ENCODE data around the gene WNT11.

WNT11 gene

DNA sequence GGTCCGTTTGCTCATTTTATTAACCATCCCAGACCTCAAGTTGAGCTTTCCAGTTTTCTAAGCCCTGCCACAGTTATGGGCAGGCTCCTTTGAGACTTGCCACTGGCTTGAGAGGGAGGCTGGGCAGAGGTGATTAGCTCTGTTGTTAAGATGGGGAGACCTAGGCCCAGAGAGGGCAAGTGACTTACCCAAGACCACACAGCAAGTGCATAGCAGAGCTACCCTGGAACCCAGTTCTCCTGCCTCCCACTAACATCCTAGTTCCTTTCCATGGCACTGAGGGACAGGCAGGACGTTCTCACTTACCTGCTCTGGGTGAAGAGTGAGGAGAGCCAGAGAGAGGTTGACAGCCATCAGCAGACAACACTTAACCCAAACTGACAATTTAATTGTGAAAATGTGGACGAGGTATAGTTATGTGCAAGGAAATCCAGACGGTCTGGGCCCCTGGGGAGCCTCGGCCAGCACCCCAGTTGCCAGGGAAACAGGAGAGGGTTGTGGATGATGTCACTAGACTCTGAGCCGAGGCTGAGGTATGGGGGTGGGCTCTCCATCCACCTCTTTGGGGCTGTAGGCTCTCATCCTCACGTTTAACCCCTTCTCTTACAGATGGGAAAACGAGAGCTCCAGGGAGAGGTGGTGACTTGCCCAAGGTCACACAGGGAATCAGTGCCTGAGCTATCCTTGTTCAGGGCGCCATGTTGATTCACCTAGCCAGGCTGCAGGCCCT is 12.3 kb upstream of the WNT11 start:
- H3K27ac ChIP-seq = no peak overlapping the region
- TF ChIP-seq, protein P1, sequence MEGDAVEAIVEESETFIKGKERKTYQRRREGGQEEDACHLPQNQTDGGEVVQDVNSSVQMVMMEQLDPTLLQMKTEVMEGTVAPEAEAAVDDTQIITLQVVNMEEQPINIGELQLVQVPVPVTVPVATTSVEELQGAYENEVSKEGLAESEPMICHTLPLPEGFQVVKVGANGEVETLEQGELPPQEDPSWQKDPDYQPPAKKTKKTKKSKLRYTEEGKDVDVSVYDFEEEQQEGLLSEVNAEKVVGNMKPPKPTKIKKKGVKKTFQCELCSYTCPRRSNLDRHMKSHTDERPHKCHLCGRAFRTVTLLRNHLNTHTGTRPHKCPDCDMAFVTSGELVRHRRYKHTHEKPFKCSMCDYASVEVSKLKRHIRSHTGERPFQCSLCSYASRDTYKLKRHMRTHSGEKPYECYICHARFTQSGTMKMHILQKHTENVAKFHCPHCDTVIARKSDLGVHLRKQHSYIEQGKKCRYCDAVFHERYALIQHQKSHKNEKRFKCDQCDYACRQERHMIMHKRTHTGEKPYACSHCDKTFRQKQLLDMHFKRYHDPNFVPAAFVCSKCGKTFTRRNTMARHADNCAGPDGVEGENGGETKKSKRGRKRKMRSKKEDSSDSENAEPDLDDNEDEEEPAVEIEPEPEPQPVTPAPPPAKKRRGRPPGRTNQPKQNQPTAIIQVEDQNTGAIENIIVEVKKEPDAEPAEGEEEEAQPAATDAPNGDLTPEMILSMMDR (IDR thresholded peaks at IDR 0.05) = no peak
- TF ChIP-seq ZFX (IDR thresholded peaks at IDR 0.05; ENCODE audit: borderline replicate concordance) = no peak

DNA sequence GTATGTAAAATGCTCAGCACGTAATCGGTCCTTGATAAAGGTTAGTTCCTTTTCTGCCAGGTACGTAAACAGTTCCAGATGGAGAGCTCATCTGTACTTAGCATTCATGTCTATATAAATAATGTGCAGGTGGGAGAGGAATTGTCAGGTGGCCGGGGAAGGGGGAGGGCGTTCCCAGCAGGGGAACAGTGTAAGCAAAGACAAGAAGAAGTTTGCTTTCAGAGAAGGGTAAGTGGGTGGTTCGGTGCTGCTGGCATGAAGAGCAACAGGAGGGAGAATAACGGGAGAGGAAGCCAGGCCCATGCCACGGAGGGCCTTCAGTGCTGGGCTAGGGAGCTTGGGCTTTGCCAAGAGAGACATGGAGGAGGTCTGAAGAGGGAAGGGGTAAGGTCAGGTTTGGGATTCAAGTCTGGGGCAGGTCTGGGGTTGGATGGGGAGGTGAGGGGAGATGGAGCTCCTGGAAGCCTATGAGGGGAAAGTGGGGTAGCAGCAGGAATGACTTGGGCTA is 11.4 kb upstream of the WNT11 start:
- no peak for TF ChIP-seq ZFX (IDR thresholded peaks at IDR 0.05; ENCODE audit: borderline replicate concordance)
- TF ChIP-seq, protein P1 (IDR thresholded peaks at IDR 0.05) = no peak
- H3K27ac ChIP-seq = no peak overlapping the region

DNA sequence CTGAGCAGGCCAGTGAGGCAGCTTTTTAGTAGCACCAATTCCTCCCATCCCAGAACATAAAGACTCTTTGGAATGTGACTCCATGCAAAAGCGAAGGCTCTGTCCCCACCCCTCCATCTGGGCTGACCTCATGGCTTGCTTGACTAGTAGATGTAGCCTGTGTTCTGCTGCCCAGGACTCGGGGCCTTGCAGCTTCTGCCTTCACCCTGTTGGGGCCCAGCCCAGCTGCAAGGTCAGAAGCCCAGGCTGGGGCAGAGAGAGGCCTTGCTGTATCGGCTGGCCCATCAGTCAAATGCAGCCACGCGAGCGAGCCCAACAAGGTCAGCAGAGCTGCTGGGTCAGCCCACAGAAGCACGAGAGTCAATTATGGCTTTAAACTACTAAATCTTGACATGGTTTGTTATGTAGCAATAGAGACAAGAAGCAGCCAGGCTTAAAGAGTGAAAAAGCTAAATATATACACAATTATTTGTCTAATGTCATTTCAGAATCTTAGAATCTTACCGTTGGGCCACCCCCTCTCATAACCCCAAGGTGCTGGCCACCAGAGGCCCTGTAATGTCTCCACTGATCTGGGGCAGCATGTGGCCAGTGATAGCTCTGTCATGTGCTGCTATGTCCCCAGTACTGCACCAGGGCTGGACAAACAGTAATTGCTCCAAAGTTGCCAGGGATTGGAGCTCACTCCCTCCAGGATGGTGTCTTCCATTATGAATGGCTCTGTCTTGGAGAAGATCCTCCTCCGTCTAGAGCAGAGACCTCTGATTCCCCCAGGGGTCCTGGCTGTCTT is 10.4 kb upstream of the WNT11 start:
- TF ChIP-seq ZFX (IDR thresholded peaks at IDR 0.05; ENCODE audit: borderline replicate concordance) = no peak
- TF ChIP-seq, protein P1 (IDR thresholded peaks at IDR 0.05) = no peak
- H3K27ac ChIP-seq = no peak overlapping the region

DNA sequence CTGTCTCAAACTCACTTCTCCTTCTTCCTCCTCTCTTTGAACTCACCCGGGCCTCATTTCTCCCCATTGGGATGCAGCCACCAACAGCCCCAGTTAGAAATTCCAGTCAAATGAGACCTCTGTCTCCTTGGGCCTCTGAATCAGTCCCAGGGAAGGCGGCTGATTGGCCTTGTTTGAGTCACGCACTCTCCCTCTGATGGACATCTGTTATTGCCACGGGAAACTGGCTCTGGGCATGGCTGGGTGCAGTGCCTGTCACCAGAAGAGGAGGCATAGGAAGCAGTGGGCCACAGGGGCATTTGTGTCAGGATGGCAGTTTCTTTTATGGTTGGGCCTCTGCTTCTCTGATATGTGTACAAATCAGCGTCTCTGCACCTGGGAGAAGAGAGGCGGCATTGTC is 9.6 kb upstream of the WNT11 start:
- TF ChIP-seq ZFX (IDR thresholded peaks at IDR 0.05; ENCODE audit: borderline replicate concordance) = no peak
- TF ChIP-seq, protein P1 (IDR thresholded peaks at IDR 0.05) = no peak
- H3K27ac ChIP-seq = no peak overlapping the region

DNA sequence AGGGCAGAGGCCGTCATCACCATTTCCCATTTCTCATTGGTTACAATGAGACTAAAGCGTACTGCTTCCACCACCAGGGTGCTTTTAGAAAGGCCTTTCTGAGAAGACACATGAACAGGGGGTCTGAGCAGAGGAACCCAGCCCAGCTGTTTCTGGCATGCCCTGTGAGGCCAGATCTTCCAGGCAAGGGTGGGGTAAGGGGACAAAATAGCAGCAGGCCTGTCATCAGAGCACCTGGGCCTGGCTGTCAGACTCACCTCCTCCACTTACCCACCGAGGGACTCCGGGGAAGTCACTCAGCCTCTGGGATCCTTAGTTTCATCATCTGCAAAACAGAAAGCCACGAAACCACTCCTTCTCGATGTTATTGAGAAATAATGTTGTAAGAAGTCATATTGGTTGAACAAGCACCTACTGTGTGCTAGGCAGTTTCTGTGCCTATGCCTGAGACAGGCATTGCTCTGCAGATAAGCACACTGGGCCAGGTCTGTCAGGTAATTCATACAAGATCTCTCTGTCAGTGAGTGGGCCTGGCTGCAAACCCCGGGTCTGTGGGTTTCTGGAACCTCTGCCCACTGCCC is 8.8 kb upstream of the WNT11 start:
- H3K27ac ChIP-seq = no peak overlapping the region
- TF ChIP-seq, protein P1 (IDR thresholded peaks at IDR 0.05) = no peak
- no peak for TF ChIP-seq ZFX (IDR thresholded peaks at IDR 0.05; ENCODE audit: borderline replicate concordance)

DNA sequence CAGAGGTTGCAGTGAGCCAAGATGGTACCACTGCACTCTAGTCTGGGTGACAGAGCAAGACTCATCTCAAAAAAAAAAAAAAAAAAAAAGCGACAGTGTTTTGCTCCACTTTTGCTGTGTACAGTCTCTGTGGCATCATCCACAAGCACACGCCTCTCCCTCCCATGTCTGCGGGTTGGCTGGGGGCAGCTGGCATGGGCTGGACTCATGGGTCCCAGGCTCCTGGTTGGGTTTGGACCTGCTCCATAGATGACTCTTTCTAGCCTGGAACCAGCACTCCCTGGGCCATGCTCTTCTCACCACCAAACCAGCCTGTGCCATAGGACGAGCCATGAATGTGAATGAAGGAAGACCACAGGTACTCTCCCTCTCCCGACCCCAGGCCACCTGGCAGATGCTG is 7.9 kb upstream of the WNT11 start:
- TF ChIP-seq, protein P1 (IDR thresholded peaks at IDR 0.05) = no peak
- TF ChIP-seq ZFX (IDR thresholded peaks at IDR 0.05; ENCODE audit: borderline replicate concordance) = no peak
- H3K27ac ChIP-seq = no peak overlapping the region
